A673 (cell line): ENCODE measurements around the gene RRP8. TPM values are rescaled to one million over a fixed set of nuclear protein-coding genes. Genes with fewer than 3 reads are reported as not detected.
A peak's percentile ranks its signal among the peaks of the same experiment; 100 is the strongest.

Experiments used
- BruUV-seq: library from RNA; stranded (reverse); fragments of 400-500 nt; replicated peaks from 2 replicates; lab custom pipeline; 2021; lab: Mats Ljungman, UMichigan
- CTCF ChIA-PET: fragments of 300-600 bp; sonication (Branson Sonifier 250); formaldehyde crosslinking; loops from one replicate; lab custom pipeline; 2022; ENCODE audit warnings: antibody characterized with exemption; lab: Charles Lee
- POLR2A ChIA-PET: fragments of 300-600 bp; sonication (Branson Sonifier 250); formaldehyde crosslinking; loops from one replicate; lab custom pipeline; 2022; ENCODE audit warnings: antibody characterized with exemption; ENCODE audit not compliant: low non-redundant PET; lab: Charles Lee
- DNase-seq: peaks from one replicate; pipeline ENCODE4 v3.0.0-alpha.2; 2015; ENCODE audit warnings: low spot score
- H3K27ac ChIP-seq: fragments of 200-600 bp; sonication (generic); 2 replicates; pipeline ENCODE4 v1.5.1; 2016; ENCODE audit warnings: mixed run types, low read depth, mild to moderate bottlenecking, mixed read lengths, antibody characterized with exemption, low read length; ENCODE audit not compliant: poor library complexity, severe bottlenecking
- H3K27me3 ChIP-seq: fragments of 200-600 bp; sonication (generic); replicated peaks from 2 replicates; pipeline ENCODE4 v1.6.1; 2017; ENCODE audit warnings: mixed run types, low read depth, mild to moderate bottlenecking, mixed read lengths, antibody characterized with exemption, low read length; ENCODE audit not compliant: insufficient read depth, poor library complexity
- H3K36me3 ChIP-seq: fragments of 200-600 bp; sonication (generic); 2 replicates; pipeline ENCODE4 v1.6.1; 2016; ENCODE audit warnings: mixed run types, mild to moderate bottlenecking, mixed read lengths, antibody characterized with exemption, low read length; ENCODE audit not compliant: insufficient read depth, poor library complexity, severe bottlenecking
- H3K4me1 ChIP-seq: fragments of 200-600 bp; sonication (generic); 2 replicates; pipeline ENCODE4 v1.6.1; 2017; ENCODE audit warnings: mixed run types, mild to moderate bottlenecking, mixed read lengths, antibody characterized with exemption, low read length; ENCODE audit not compliant: insufficient read depth, poor library complexity, severe bottlenecking
- H3K4me3 ChIP-seq: fragments of 200-600 bp; sonication (generic); 2 replicates; pipeline ENCODE4 v1.5.1; 2016; ENCODE audit warnings: low read depth, mixed run types, mild to moderate bottlenecking, mixed read lengths, low read length; ENCODE audit not compliant: poor library complexity, severe bottlenecking
- H3K9me3 ChIP-seq: fragments of 200-600 bp; sonication (generic); 2 replicates; pipeline ENCODE4 v1.6.1; 2016; ENCODE audit warnings: mixed run types, low read depth, mild to moderate bottlenecking, mixed read lengths, antibody characterized with exemption, low read length; ENCODE audit not compliant: poor library complexity, severe bottlenecking
- CTCF ChIP-seq: fragments of 300-800, 200-600 bp; sonication (generic); conservative IDR thresholded peaks from 2 replicates; pipeline ENCODE4 v1.5.1; 2017; ENCODE audit warnings: low read depth, mild to moderate bottlenecking, antibody characterized with exemption, low read length, moderate library complexity, mixed read lengths
- EZH2 ChIP-seq: fragments of 200-600 bp; sonication (generic); IDR thresholded peaks from 2 replicates; pipeline ENCODE4 v1.6.1; 2017; ENCODE audit warnings: borderline replicate concordance, low read depth, mild to moderate bottlenecking, mixed read lengths, antibody characterized with exemption, low read length; ENCODE audit not compliant: poor library complexity, severe bottlenecking
- intact Hi-C: fragments of 100-400 bp; cut with micrococcal nuclease; formaldehyde crosslinking; loops from one replicate; pipeline ENCODE4 v1.10.0; 2022; ENCODE audit not compliant: unreplicated experiment
- total RNA-seq: library from RNA; stranded (reverse); gene quantifications from 2 replicates; pipeline ENCODE4 v1.2.3, GENCODE V29; 2021

Gene RRP8
- total RNA-seq, 1 experiment from 2014 or later: 21.6 TPM

DNA sequence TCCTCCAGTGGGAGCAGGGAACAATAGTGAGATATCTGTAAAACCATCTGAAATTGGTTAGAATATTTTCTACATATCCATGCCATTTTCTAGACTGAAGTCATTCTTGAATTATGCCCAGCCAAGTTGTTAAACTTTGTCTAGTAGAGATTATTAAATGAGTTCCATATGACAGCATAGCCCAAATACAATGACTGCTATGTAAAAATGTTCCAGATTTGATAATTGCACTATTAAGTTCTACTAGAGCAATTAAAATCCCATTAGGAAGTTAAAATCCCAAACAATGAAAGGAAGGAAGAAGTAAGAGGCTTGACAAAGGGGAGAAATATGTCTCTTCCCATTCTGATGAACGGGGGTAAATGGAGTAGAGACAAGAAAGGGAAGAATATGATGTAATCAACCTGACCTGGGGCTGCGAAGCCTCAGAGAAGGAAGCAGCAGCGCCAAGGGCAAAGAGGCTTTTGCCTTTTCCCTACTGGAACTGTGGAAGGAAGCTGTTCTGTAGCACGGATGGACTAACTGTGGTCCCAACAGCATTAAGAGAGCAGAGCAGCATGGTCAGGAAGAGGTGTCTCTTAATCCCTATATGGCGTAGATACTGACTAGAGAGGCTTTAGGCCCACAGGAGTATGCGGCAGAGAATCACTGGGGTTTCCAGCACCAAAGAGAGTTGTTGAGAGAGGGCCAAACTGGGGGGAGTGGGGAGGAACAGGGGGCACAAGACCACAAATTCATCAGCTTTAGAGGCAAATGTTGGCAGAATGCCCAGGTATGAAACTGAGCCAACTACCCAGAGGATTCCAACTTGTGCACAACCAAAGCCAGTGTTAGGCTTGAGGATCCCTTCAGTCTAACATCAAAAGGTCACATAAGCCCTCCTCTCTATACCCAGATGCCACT is 26.7 kb downstream of the RRP8 start:
- BruUV-seq: no TSS peak
- intact Hi-C loops: no loop called here
- no peak overlapping the region for H3K4me3 ChIP-seq
- no peaks in the 10 kb centered on the region for H3K27me3 ChIP-seq
- ChIA-PET CTCF (interaction anchor here (0.6 kb wide), 1 partner anchor 46 kb away, joined by 3 read pairs; no protein-coding TSS in a partner anchor), POLR2A (no interaction called here)
- peaks cover 22% of the 10 kb centered on the region for H3K4me1 ChIP-seq
- TF ChIP-seq EZH2 (no peak), CTCF (no peak)
- no peaks in the 10 kb centered on the region for H3K9me3 ChIP-seq
- H3K27ac ChIP-seq: peak overlapping the region; percentile 85
- peak; percentile 83 for DNase-seq
- H3K36me3 ChIP-seq: no peaks in the 10 kb centered on the region

DNA sequence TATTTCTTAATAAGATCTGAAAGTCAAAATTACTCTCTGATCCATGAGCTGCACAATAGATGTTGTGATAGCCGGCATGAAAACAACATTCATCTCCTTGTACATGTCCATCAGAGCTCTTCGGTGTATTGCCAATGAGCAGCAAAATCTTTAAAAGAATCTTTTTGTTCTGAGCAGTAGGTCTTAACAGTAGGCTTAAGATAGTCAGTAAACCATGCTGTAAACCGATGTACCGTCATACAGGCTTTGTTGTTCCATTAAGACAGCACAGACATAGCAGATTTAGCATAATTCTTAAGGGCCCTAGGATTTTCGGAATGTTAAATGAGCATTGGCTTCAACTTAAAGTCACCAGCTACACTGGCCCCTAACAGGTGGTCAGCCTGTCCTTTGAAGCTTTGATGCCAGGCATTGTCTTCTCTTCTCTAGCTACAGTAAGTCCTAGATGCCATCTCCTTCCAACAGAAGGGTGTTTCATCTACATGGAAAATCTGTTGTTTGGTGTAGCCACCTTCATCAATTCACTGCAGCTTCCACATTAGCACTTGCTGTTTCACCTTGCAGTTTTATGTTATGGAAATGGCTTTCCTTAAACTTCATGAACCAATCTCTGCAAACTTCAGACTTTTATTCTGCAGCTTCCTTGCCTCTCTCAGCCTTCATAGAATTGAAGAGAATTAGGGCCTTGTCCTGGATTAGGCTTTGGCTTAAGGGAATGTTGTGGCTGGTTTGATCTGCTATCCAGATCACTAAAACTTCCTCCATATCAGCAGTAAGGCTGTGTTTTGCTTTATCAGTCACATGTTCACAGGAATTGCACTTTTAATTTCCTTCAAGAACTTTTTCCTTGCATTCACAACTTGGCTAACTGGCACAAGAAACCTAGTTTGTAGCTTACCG is 28.4 kb downstream of the RRP8 start:
- ChIA-PET CTCF (no interaction called here), POLR2A (no interaction called here)
- DNase-seq: no peak
- no peaks in the 10 kb centered on the region for H3K36me3 ChIP-seq
- peaks cover 22% of the 10 kb centered on the region for H3K4me1 ChIP-seq
- no peak overlapping the region for H3K4me3 ChIP-seq
- no peaks in the 10 kb centered on the region for H3K27me3 ChIP-seq
- BruUV-seq: no TSS peak
- no peak overlapping the region for H3K27ac ChIP-seq
- H3K9me3 ChIP-seq: no peaks in the 10 kb centered on the region
- TF ChIP-seq CTCF: no peak
- intact Hi-C loops: no loop called here

DNA sequence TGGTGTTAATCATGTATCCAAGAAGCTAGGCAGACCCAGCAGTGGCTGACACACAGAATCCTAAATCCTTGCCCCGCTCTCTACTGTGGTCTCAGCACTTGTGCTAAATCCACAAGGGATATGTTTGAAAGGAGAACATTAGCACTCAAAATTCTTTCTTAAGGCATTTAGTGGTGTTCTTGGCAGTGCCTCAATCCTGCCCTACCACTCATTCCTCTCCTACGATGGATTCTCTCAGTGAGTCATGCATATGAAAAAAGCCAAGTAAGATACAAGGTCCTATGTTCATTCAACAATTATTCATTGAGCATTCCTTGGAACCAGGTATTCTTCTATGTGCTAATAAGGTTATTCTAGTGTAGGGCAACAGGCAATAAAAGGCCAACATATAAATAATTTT is 31.2 kb downstream of the RRP8 start:
- ChIA-PET POLR2A (no interaction called here), CTCF (no interaction called here)
- H3K27ac ChIP-seq: no peak overlapping the region

More for the DNA sequence above, 31.2 kb downstream of the RRP8 start:
- intact Hi-C loops: no loop called here
- no TSS peak for BruUV-seq
- H3K4me1 ChIP-seq: peaks cover 24% of the 10 kb centered on the region
- no peak for TF ChIP-seq CTCF
- no peak for TF ChIP-seq EZH2
- DNase-seq: no peak
- H3K27me3 ChIP-seq: no peaks in the 10 kb centered on the region
- H3K36me3 ChIP-seq: no peaks in the 10 kb centered on the region
- H3K4me3 ChIP-seq: no peak overlapping the region
- H3K9me3 ChIP-seq: no peaks in the 10 kb centered on the region
